NCI-H1105 (cell line): Measurements from ENCODE around the gene LMX1A.

Experiments
- DNase-seq: peaks from one replicate; lab custom pipeline; 2025; lab: John Stamatoyannopoulos, UW

LMX1A gene

GRCh38 chr1:165355977-165356811 is at the start of gene LMX1A:
TSS of gene LMX1A (minus strand) at chr1:165356715. CDS start at chr1:165355559, 1,156 bp downstream.
- DNase-seq: no peak

DNA sequence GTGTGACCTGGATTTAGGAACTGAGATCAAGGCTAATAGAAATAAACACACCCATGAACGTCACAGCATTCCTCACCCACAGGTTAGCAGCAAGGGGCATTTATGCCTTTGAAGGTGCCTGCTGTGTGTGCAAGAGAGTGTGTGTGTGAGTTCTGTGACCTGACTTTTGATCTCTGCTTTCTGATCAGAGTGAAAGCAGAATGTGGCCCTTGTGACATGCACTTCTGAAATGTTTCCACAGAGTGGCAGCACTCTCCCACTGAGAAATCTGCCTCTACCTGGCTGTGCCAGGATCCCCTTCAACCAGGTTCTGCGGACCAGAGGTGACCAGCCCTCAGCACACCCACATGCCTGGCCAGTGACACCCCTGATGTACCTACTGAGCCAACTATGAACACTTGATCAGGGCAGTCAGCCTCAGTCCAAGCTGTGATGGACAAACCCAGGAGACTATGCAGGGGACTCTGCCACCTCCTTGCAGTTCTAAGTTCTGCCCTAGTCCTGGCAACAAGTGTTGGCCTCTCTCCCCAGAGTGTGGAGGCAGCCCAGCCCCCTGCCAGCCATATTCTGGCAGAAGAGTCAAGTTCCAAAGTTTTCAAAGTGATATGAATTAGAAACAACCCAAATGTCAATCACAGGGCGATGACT is 47.4 kb upstream of the LMX1A start:
- DNase-seq: no peak

DNA sequence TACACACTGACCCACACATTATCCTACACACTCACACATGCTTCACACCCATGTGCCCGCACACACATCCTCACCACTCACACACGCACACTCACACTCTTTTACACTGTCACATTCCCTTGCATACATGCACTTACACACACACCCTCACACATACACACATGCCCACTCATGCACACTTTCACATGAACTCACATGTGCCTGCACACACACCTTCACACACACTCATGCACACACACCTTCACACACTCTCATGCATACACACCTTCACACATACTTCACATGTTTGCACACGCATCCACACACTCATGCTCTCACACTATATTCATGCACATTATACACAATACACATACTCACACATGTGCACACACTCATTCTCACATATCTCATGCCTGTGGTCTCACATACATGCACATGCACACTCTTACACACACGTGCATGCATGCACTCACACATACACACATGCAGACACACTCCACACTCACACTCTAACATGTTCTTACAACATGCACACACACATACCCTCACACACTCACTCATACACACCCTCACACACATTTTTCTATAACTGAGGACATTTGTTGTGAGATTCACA is 46.1 kb upstream of the LMX1A start:
- DNase-seq: no peak

GRCh38 chr1:165397944-165398343 is 41.4 kb upstream of the LMX1A start:
- DNase-seq: no peak

GRCh38 chr1:165395901-165396300 is 39.4 kb upstream of the LMX1A start:
- no peak for DNase-seq

DNA sequence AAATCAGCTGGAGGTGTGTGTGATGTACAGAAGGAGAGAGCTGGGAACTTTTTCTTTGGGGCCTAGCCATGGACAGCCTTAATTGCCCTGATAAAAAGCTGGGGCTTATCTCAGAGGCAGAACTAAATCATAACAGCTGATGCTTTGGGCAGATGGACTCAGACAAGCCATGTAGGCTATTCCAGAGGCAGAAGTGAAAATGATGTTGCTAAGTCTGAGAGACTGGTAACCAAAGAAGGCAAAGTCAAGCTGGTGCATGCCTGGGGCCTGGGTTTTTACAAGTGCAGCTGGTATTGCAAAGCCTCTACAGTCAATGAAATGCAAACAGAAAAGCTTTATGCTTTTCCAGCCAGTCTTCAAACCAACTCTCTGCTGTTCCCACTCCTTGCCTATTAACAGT is 39.0 kb upstream of the LMX1A start:
- peak; percentile 8 for DNase-seq

GRCh38 chr1:165392634-165393571 is 36.4 kb upstream of the LMX1A start:
- peak; percentile 65 for DNase-seq

GRCh38 chr1:165389609-165390008 is 33.1 kb upstream of the LMX1A start:
- DNase-seq: no peak

DNA sequence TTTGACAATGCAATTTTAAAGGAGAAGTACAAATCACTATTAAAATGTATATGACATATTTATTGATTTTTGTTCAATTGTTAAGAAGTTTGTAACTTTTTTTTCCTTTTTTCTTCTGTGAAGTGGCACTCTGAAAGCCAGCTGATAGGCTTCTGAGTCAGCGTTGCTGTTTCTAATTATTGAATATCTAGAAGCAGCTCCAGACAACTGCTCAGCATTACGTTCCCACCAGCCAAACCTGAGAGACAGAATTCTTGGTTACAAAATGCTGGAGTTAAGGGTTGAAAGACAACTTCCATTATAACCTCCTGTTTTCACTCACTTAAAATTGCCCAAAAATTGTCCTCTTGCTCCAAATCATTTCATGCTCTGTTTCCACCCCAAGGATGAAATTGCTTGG is 31.4 kb upstream of the LMX1A start:
- DNase-seq: no peak

GRCh38 chr1:165387505-165387904 is 31.0 kb upstream of the LMX1A start:
- no peak for DNase-seq

- DNase-seq: no peak
Observed at GRCh38 chr1:165383599-165384405, 27.3 kb upstream of the LMX1A start.

DNA sequence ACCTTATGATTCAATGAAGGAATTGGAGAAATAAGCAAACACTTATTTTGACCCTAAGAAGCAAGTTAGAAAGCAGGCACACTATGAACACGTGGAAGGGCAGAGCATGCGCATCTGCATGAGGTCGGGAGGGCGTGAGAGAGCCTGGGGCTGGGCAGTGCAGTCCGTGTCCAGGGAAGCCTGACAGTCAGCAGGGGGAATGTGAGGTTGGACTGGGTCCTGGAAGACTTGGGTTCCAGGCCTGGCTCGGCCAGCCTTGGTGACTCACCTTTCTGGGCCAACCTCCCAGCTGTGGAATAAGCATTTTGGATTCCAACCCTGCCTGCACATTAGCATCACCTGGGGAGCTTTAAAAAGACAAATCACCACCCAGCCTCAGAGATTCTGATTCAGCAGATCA is 26.6 kb upstream of the LMX1A start:
- no peak for DNase-seq

- no peak for DNase-seq
Observed at GRCh38 chr1:165381745-165382505, 25.4 kb upstream of the LMX1A start.

DNA sequence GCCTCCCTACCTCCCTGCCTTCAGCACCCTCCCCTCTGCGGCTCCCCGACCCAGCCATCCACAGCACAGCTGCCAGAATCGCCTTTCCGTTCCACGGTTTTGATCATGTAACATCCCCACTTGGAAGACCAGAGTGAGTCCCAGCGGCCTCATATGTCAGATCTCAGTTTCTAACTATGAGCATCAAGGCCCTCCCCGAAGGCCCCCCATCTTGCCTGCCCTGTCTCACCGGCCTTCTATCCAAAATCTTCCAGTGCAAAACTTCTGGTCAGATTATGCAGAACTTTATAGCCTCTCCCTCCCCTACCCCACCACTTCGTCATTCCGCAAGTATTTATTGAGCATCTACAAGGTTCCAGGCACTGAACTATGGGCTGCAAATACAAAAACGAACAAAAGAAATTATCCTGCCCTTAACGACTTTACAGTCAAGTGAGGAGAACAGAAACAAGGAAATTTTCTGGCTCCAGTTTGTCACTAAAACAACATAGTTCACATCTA is 20.3 kb upstream of the LMX1A start:
- DNase-seq: no peak

DNA sequence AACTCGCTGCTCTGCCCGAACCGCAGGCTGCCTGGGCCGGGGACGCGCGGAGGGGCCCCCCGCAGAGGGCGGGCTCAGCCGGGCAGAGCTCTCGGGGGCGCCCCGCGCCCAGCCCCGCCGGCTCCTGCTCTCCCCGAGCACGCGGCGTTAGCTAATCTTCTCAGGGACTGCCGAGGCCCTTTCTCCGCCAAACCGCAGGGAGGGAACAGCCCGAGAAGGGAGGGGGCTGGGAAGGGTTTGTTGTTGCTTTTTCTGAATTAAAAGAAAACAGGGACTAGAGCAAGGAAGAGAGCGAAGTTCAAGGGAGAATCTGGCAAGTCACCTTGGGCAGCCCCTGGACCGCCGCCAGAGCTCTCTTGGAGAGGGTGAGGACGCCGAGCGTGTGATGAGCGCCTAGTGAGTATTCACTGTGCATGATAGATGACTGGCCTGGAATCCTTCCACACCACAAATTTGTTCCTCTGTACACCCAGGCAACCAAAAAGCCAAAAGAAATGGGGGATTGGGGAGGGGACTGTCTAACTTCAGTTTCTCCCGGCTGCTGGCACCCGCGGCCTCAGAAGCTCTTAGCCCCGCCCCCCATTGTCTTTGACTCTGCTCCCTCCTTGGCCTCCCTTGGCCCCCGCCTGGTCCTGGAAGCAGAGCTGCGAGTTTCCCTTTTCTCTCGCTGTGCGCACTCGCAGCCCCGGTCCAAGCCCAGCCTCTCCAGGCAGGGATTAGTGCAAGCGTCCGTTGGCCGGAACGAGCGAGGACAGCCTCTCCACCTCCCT is 19.7 kb upstream of the LMX1A start:
- DNase-seq: peak; percentile 27

- no peak for DNase-seq
Observed at GRCh38 chr1:165375623-165376022, 19.1 kb upstream of the LMX1A start.

DNA sequence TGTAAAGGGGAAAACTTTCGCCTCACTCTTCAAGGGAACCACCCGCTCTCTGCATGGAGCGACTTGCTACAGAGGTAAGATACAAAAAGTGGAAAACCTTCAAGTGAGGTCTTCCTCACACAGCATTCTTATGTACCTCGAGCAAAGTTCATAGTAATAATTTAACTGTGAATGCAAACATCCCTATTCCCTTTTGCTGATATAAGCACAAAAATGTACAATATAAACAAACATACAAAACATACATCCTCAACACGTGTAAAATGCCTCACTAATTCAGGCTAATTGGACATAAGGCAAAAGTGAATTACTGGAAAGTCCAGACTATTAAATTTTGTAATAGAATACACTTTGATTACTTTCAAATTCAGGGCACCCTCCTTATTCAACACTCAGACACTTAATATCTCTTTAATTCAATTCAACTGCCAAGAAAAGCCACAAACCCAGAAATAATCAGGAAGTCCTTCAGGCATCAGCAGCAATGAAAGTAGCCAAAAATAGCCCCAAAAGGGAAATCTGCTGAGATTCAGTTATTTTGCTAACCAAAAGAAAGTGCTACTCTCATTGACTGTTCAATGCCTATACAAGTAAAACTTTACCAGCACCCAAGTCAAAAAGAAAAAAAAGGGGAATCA is 15.2 kb upstream of the LMX1A start:
- no peak for DNase-seq

DNA sequence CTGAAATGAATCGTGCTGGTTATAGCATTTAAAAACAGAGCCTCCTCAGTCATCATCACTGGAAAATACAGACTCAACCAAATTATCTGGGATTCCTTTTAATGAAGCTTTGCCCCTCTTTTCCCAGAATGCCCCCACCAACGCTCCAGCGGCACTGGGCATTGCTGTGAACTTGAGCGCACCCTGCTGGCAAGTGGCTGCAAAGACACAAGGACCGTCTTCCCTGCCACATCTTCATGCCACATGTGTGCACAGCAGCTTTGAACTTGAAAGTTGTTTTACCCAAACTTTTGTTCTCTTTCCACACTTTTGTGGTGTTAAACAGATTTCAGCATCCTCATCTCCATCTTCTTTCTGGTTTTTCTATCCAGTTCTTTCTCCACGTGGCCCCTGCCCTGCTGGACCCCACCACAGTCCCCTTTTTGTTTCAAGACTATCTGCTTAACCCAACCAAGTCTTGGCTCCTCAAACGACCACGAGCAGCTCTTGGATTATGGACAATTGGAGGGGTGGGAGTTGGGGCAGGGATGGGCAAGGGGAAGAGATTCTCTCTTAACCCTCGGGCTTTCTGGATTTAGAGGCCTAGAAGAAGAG is 12.8 kb upstream of the LMX1A start:
- no peak for DNase-seq
